Stimulated activated CD4-positive, alpha-beta T cell treated with anti-CD3 and anti-CD28 coated beads, Interleukin-12 subunit alpha, Interleukin-12 subunit beta, amount 100 ng/mL, for 4 hours (primary cell): ENCODE results near the gene METRN.

Experiments used
- DNase-seq: peaks from one replicate; pipeline ENCODE4 v3.0.0-alpha.2; 2020

Gene METRN

DNA sequence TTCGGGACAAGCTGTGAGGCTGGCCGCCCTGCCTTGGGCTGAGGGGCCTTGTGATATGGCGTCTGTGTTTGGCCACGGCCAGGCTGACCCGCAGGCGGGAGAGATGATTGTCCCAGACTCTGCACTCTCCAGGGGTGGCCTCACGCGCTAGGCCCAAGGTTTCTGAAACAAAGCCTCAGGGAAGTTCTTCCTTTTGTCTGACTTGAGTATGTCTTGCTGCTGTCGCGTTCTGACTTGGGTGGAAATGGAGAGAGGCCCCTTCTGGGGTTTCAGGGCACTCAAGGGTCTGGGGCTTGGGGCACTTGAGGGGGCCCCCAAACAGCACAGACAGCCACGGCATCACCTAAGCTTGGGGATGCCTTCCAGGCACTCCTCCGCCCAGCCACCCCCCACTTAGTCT is 3.8 kb upstream of the METRN start:
- DNase-seq: no peak

- DNase-seq: peak; percentile 83
These were observed 3.2 kb upstream of the METRN start for GRCh38 chr16:711548-712320.

DNA sequence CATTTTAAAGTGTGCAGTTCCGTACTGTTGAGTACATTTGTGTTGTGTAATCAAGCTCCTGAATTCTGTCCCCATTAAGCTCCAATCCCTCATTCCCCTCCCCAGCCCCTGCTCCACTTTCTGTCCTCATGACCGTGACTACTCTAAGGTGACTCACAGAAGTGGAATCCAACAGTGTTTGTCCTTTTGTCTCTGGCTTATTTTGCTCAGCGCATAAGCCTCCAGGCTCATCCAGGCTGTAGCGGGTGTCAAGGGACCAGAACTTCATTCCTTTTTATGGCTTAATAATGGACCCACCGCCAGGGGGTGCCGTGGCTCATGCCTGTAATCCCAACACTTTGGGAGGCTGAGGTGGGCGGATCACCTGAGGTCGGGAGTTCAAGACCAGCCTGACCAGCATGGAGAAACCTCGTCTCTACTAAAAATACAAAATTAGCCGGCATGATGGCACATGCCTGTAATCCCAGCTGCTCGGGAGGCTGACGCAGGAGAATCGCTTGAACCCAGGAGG is 2.1 kb upstream of the METRN start:
- DNase-seq: peak; percentile 48

DNA sequence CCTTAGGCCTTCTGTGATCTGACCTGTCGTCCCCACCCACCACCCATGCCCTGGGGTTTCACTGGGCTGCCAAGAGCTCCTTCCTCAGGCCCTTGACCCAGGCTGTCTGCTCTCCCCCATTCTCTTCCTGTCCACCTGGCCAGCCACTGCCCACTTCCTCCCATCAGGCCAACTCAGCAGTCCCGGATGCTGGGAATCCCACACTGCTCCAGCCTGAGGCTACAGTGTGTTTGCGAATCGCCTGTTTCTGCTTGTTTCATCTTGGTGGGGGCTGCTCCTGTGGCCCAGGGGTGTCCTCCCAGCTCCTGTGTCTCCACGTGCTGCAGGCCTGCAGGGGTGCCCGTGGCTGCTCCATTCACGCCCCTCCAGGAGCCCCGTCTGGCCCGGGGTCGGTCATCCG is 839 bp upstream of the METRN start:
- no peak for DNase-seq

DNA sequence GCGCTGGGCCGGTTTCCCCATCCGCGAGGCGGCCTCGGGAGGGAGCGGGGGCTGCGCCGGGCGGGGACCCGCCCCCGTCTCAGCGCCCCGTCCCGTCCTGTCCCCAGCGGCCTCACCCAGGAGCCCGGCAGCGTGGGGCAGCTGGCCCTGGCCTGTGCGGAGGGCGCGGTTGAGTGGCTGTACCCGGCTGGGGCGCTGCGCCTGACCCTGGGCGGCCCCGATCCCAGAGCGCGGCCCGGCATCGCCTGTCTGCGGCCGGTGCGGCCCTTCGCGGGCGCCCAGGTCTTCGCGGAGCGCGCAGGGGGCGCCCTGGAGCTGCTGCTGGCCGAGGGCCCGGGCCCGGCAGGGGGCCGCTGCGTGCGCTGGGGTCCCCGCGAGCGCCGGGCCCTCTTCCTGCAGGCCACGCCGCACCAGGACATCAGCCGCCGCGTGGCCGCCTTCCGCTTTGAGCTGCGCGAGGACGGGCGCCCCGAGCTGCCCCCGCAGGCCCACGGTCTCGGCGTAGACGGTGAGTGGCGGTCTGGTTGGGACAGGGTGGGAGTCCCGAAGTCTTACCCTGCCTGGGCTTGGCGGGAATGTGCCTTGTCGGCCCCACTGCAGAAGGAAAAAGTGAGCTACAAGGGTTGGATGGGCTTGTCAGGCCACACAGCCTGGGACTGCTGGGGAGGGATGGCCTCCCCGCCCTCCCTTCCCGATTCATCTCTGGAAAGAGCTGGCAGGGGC is 720 bp downstream of the METRN start:
- no peak for DNase-seq

DNA sequence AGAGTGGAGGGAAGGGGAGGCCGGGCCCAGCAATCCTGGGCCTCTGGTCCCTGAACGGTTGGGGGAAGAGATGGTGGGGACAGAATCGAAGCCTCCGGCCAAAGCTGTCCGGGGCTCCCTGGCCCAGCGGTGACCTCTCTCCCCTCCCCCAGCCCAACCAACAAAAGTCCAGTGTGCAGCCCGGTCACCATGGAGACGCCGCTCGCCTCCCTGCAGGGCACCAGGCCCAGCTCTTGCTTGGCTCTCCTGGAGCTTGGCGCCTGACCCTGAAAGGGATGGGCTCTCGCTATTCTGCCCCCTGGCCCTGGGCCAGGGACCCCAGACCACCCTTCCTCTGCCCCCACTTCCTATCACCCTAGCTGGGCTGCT is 1.3 kb downstream of the METRN start:
- no peak for DNase-seq

DNA sequence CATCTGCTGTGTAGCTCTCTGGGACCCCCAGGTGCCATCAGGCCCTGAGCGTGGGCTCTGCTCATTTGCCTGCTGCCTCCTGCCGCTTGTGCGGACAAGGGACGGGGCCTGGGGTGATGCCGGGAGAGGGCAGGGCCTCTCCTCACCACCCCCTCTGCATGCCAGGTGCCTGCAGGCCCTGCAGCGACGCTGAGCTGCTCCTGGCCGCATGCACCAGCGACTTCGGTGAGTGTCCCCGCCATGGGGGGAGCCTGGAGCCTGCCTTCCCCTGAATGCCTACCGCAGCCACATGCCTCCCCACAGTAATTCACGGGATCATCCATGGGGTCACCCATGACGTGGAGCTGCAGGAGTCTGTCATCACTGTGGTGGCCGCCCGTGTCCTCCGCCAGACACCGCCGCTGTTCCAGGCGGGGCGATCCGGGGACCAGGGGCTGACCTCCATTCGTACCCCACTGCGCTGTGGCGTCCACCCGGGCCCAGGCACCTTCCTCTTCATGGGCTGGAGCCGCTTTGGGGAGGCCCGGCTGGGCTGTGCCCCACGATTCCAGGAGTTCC is 1.9 kb downstream of the METRN start:
- no peak for DNase-seq

GRCh38 chr16:717450-718245 is 2.7 kb downstream of the METRN start:
- no peak for DNase-seq

GRCh38 chr16:718389-718788 is 3.5 kb downstream of the METRN start:
- DNase-seq: no peak

DNA sequence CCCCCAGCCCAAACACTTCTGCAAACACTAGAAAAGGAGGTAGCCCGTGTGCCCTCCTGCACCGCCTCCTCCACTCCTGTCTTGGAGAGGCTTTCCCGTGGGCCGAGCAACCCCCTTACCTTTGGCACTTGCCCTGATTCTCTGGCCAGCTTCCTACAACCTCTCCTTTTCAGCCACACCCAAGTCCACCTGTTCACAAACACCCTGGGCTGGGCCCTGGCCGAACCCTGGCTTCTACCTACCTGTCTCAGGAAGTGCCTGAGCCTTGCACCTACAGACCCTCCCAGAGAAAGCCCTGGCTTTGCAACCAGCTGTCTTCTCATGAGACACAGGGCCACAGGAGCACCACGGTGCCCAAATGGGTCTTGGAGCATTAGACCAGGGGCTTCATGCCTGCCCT is 4.0 kb downstream of the METRN start:
- DNase-seq: no peak

DNA sequence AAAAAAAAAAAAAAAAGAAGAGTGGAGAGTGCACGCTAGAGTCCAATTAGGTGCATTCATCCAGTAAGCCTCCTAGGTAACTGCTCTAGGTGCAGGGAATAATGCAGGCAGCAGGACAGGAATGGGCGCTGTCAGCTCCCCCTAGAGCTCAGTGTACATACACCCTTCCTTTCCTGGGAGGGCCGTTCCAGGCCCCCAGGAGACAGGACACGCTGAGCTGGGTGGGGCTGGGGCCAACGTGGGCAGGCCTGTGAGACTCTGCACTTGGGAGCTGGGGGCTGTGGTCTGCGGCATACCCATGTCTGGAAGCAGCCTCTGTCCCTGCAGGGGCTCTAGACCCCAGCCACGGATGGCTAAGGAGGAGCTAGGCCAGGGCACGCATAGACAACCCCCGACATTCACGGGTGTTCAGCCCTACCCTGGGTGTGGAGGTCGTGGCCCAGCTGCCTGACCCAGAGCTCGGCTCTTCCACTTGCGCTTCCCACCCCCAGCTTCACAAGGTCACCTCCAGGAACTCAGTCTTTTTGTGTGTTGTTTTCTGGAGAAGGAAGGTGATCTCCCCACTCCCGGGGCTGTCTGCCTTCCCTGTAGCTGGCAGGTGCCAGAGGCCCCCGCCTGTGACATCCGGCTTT is 5.0 kb downstream of the METRN start:
- DNase-seq: no peak

- peak; percentile 41 for DNase-seq
These were observed 5.6 kb downstream of the METRN start for GRCh38 chr16:720447-720989.

DNA sequence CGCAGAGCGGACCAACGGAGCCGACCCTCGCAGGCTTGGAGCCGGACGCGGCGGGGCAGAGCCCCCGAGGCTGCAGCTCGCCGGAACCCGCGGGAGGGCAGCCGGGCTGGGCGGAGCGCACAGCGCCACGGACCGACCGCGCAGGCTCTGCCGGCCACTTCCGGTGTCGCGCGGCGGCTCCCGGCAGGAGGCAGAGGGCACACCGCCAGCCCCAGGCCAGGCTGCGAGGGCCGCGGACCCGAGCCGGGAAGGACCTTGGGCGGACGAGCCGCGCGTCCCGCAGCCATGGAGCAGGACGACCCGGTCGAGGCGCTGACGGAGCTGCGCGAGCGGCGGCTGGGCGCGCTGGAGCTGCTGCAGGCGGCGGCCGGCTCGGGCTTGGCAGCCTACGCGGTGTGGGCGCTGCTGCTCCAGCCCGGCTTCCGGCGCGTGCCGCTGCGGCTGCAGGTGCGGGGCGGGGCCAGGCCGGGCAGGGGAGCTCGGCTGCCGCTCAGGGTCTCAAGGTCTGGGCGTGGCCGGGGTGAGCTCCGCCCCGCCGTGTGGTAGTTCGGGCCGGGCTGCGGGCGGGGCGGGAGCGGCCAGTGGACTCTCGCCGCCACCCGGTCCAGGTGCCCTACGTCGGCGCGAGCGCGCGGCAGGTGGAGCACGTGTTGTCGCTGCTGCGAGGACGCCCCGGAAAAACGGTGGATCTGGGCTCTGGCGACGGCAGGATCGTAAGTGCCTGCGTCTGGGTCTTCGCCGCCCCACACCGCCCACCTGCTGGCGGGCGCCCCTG is 6.3 kb downstream of the METRN start, which contains the start of gene ANTKMT:
Gene ANTKMT (plus strand): TSS at position 157 of the 775 bp plus-strand sequence. CDS start 129 bp downstream, at position 286.
- DNase-seq: peak; percentile 77

- no peak for DNase-seq
These were observed 7.0 kb downstream of the METRN start for GRCh38 chr16:721765-722540.

DNA sequence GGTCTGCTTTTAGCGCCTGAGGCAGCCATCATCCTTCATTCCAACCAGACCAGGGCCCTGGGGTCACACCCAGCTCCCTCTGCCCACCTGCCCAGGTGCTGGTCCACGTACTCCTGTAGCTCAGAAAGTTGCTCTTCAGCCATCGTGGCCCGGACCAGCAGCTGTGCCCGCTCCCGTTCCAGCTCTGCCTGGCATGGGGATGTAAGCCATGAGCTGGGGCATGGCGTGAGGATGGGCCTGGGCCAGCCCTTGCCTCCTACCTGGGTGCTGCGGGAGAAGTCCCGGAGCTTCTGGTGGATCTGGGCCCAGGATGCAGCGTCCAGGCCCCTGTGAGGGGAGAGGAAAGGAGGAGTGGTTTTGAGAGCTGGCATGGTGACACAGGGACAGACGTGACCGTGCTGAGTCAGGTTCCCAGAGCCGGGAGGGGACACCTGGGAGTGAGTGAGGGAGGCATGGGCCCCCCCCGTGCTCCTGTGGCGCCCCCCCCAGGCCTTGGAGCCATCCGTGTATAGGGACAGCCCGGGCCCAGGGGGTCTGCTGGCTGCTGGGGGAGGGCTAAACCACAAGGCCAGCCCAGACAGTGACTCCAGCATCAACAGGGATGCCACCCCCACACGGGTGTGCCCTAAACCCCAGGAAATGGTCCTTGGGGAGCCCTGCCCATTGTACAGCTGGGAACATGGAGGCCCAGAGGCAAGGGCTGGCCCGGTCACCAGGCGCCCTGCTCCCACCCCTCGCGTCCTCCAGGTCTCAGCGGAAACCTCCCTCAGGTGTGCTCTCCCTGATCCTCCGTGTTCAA is 8.1 kb downstream of the METRN start:
- no peak for DNase-seq

DNA sequence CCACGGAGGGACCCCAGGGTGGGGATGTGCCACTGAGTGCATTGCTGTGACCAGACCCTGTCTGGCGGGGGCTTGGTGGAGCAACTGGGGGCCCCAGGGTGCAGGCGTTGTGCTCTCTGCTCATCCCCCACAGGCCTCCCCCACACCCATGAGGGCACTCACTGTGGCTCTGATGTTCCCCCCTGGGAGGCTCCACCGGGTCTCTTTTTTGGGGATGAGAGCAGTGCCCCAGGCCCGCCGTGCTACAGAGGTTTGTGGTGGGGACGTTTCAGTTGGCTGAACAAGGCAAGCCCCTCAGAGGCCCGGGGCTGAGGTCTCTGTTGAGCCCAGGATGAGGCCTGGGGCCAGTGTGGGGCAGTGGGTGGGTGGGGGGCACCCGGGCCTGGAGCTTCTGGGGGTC is 8.8 kb downstream of the METRN start:
- no peak for DNase-seq

DNA sequence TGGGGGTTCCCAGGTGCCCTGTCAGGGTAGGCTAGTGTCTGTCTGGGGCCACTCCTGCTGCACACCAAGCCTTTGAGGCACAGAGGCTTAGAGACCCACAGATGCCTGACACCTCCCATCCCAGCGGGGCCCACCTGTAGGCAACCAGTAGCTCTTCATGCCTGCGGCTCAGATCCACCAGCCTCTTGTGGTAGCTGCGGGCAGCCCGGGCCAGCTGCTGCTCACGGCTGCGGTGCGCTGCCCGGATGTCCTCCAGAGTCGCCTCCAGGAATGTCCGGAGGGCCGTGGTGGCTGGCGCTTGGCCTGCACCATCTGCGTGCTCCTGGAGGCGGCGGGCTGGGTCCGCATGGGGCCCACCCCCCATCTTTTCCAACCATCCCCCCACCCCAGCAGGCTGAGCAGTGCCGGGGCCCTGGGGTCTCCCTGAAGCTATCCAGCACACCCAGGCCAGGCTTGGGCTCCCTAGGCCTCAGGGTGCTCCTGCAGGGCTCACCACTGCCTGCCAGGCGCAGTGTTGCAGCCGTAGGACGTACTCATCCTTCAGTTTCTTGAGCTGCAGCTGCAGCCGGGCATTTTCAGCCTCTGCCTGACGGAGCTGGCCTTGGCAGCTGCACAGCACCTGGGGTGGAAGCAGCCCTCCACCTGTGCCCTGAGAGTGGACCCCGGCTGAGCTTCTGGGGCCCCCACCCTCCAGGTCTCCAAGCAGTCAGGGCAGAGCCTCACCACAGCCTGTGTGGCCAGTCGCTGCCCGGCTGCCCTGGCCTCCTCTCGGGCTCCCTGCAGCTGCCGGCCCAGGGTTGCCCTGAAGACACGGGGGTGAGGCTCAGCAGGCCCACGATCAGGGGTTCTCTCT is 9.5 kb downstream of the METRN start:
- DNase-seq: no peak

- DNase-seq: no peak
These were observed 10.1 kb downstream of the METRN start for GRCh38 chr16:725041-725376.
